ENCODE measurements around the gene STOML2.

The STOML2 gene

GRCh38 chr9:35115680-35116538 lies 13.0 kb upstream of the STOML2 start, which contains the start of gene ATOSB:
TSS of gene ATOSB (minus strand) at chr9:35115862. CDS start at chr9:35108274, 7,588 bp downstream.
- Histone ChIP-seq H3K4me1 (ENCODE audit: control insufficient read depth in 5 of 5, insufficient read depth in 5 of 5, low read length in 5 of 5) (peaks cover 9 to 56% (median 49%) of the 10 kb centered on the region in 5 donors), H3K9me3 (ENCODE audit: control insufficient read depth in 5 of 5, low read length in 5 of 5) (no peaks in the 10 kb centered on the region), H3K9ac (ENCODE audit: low read length in 5 of 5) (peak within 1 kb of the TSS; percentile 68 to 87 (median 76)), H3K36me3 (ENCODE audit: control insufficient read depth in 5 of 5, insufficient read depth in 5 of 5, low read length in 5 of 5) (no peaks in the 10 kb centered on the region), H3K27ac (ENCODE audit: low read depth, low read length) (peak within 1 kb of the TSS; percentile 81), H3K4me3 (ENCODE audit: low read depth in 1 of 5, low read length in 5 of 5) (peak within 1 kb of the TSS; percentile 83 to 96 (median 90)), H3K27me3 (ENCODE audit: control insufficient read depth in 5 of 5, insufficient read depth in 4 of 5, low read length in 5 of 5) (no peaks in the 10 kb centered on the region)

- Histone ChIP-seq H3K9me3 (ENCODE audit: control insufficient read depth in 5 of 5, low read length in 5 of 5) (no peaks in the 10 kb centered on the region), H3K4me1 (ENCODE audit: control insufficient read depth in 5 of 5, insufficient read depth in 5 of 5, low read length in 5 of 5) (peaks cover 13 to 65% (median 58%) of the 10 kb centered on the region in 5 donors), H3K9ac (ENCODE audit: low read length in 5 of 5) (peak overlapping the region; percentile 68 to 87 (median 76)), H3K4me3 (ENCODE audit: low read depth in 1 of 5, low read length in 5 of 5) (peak overlapping the region; percentile 83 to 96 (median 90)), H3K36me3 (ENCODE audit: control insufficient read depth in 5 of 5, insufficient read depth in 5 of 5, low read length in 5 of 5) (no peaks in the 10 kb centered on the region), H3K27ac (ENCODE audit: low read depth, low read length) (peak overlapping the region; percentile 81), H3K27me3 (ENCODE audit: control insufficient read depth in 5 of 5, insufficient read depth in 4 of 5, low read length in 5 of 5) (no peaks in the 10 kb centered on the region)
Measured at GRCh38 chr9:35114840-35115628, 12.1 kb upstream of the STOML2 start.

- Histone ChIP-seq H3K27ac (ENCODE audit: low read depth, low read length) (peak overlapping the region; percentile 81), H3K27me3 (ENCODE audit: control insufficient read depth in 5 of 5, insufficient read depth in 4 of 5, low read length in 5 of 5) (no peaks in the 10 kb centered on the region), H3K4me1 (ENCODE audit: control insufficient read depth in 5 of 5, insufficient read depth in 5 of 5, low read length in 5 of 5) (peaks cover 13 to 72% (median 64%) of the 10 kb centered on the region in 5 donors), H3K36me3 (ENCODE audit: control insufficient read depth in 5 of 5, insufficient read depth in 5 of 5, low read length in 5 of 5) (no peaks in the 10 kb centered on the region), H3K4me3 (ENCODE audit: low read depth in 1 of 5, low read length in 5 of 5) (peak overlapping the region; percentile 83 to 96 (median 90)), H3K9me3 (ENCODE audit: control insufficient read depth in 5 of 5, low read length in 5 of 5) (no peaks in the 10 kb centered on the region), H3K9ac (ENCODE audit: low read length in 5 of 5) (peak overlapping the region; percentile 68 to 87 (median 76))
Measured at GRCh38 chr9:35114113-35114839, 11.3 kb upstream of the STOML2 start.

DNA sequence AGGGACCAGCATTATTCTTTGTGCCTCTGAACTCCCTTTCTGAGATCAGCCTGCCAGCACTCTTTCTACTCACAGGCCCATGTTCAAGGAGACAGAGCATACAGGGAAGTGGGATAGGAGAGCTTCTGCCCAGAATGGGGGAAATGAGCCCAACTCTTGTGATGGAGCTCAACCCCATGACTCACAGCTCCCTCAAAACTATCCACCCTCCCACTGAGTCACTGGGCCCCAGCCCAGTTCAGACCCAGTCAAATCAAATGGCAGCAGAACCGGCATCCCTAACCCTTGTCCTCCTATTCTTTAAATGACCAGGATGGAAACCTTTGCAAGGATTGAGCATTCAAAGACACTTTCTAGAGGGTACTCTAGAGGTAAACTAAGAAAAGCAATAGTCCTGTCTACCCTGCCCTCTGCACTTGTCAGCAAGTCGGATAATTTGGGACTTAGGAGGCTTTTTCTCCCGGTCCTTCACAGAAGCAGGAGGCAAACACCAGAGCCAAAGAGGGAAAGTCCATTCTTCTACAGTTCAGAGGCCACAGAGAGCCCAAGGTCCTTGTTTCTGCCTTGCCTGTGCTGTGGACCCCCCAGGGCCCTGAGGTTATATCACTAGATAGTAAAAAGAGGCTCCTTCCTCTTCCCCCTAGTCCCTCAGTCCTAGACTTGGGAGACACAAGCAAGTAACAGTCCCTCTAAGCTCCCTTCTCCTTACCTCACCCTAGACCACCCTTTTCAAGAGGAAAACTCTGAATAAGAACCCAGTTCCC lies 9.5 kb upstream of the STOML2 start:
- Histone ChIP-seq H3K36me3 (ENCODE audit: control insufficient read depth in 5 of 5, insufficient read depth in 5 of 5, low read length in 5 of 5) (peaks cover 0 to 15% (median 14%) of the 10 kb centered on the region in 5 donors), H3K27ac (ENCODE audit: low read depth, low read length) (peak overlapping the region; percentile 94), H3K4me1 (ENCODE audit: control insufficient read depth in 5 of 5, insufficient read depth in 5 of 5, low read length in 5 of 5) (peaks cover 13 to 80% (median 68%) of the 10 kb centered on the region in 5 donors), H3K4me3 (ENCODE audit: low read depth in 1 of 5, low read length in 5 of 5) (peak overlapping the region in 4 of 5 donors; percentile 48 to 82 (median 68)), H3K9ac (ENCODE audit: low read length in 5 of 5) (peak overlapping the region in 4 of 5 donors; percentile 64 to 77 (median 70)), H3K9me3 (ENCODE audit: control insufficient read depth in 5 of 5, low read length in 5 of 5) (no peaks in the 10 kb centered on the region), H3K27me3 (ENCODE audit: control insufficient read depth in 5 of 5, insufficient read depth in 4 of 5, low read length in 5 of 5) (no peaks in the 10 kb centered on the region)

DNA sequence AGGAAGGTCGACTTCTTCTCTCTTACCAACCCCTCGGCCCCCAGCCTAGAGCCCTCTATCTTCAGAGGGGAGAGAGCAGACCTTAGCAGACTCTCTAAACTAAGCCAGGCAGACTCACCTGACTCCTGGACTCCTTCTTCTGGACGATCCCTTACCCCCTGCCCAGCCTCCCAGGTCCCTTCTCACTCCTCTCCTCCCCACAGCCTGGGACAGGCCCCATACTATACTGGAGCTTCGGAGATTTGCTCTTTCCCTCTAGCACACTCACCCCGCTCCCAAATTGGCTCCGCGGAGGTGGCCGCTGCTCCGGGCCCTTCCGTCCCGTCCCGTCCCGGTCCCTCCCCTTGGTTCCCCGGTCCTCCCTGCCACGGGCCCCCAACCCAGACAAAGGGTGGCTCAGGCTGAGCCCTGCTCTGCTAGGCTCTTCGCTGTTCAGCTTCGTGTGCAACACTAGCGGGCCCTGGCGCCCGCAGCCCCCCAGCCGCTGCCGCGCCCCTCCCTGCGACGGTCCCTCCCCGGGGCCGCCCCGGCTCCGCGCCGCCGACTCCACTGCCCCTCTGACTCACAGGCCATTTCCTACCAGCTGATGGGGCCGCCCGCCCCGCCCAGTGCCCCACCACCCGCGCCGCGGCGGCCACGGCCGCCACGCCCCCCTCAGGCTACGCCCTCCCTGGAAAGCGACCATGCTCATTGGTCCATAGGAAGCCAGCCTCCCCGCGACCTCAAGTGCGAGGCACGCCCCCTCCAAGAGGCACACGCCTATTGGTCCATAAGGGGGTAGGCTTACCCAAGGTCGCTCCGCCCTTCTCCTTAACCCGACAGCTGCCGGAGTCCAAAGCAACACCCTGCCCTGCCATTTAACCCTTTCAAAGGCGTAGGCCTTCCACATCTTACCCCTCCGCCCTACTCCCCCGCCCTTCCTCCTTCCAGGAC lies 8.3 kb upstream of the STOML2 start:
- H3K9me3 ChIP-seq (ENCODE audit: control insufficient read depth in 5 of 5, low read length in 5 of 5), result no peaks in the 10 kb centered on the region
- peaks cover 13 to 69% (median 60%) of the 10 kb centered on the region in 5 donors for H3K4me1 ChIP-seq (ENCODE audit: control insufficient read depth in 5 of 5, insufficient read depth in 5 of 5, low read length in 5 of 5)
- peak overlapping the region; percentile 77 to 93 (median 88) for H3K9ac ChIP-seq (ENCODE audit: low read length in 5 of 5)
- H3K27ac ChIP-seq (ENCODE audit: low read depth, low read length), result peak overlapping the region; percentile 94
- peak overlapping the region; percentile 82 to 91 (median 84) for H3K4me3 ChIP-seq (ENCODE audit: low read depth in 1 of 5, low read length in 5 of 5)
- peaks cover 0 to 26% (median 26%) of the 10 kb centered on the region in 5 donors for H3K36me3 ChIP-seq (ENCODE audit: control insufficient read depth in 5 of 5, insufficient read depth in 5 of 5, low read length in 5 of 5)
- H3K27me3 ChIP-seq (ENCODE audit: control insufficient read depth in 5 of 5, insufficient read depth in 4 of 5, low read length in 5 of 5), result no peaks in the 10 kb centered on the region

DNA sequence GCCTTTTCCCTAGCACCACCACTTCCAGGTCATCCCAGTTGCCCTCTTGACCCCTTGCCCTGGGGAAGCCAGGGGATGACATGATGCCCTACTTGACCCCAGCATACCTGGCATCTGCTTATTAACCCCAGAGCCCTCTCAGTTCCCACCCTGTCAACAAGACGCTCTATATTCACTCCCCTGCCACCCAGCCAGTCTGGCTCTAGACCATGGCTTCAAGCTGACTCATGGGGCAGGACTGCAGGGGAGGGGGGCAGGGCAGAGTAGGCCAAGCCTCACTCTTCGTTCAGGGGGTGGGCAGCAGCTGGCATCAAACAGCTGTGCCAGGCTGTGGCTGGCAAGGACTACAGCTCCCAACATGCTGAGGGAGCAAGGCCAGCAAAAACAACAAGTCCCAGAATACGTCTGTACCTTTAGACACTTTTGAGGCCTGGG lies 7.4 kb upstream of the STOML2 start:
- Histone ChIP-seq H3K9ac (ENCODE audit: low read length in 5 of 5) (peak overlapping the region; percentile 77 to 93 (median 88)), H3K4me3 (ENCODE audit: low read depth in 1 of 5, low read length in 5 of 5) (peak overlapping the region; percentile 82 to 91 (median 84)), H3K27ac (ENCODE audit: low read depth, low read length) (peak overlapping the region; percentile 79), H3K36me3 (ENCODE audit: control insufficient read depth in 5 of 5, insufficient read depth in 5 of 5, low read length in 5 of 5) (peaks cover 0 to 35% (median 35%) of the 10 kb centered on the region in 5 donors), H3K9me3 (ENCODE audit: control insufficient read depth in 5 of 5, low read length in 5 of 5) (no peaks in the 10 kb centered on the region), H3K4me1 (ENCODE audit: control insufficient read depth in 5 of 5, insufficient read depth in 5 of 5, low read length in 5 of 5) (peaks cover 13 to 62% (median 54%) of the 10 kb centered on the region in 5 donors), H3K27me3 (ENCODE audit: control insufficient read depth in 5 of 5, insufficient read depth in 4 of 5, low read length in 5 of 5) (no peaks in the 10 kb centered on the region)

DNA sequence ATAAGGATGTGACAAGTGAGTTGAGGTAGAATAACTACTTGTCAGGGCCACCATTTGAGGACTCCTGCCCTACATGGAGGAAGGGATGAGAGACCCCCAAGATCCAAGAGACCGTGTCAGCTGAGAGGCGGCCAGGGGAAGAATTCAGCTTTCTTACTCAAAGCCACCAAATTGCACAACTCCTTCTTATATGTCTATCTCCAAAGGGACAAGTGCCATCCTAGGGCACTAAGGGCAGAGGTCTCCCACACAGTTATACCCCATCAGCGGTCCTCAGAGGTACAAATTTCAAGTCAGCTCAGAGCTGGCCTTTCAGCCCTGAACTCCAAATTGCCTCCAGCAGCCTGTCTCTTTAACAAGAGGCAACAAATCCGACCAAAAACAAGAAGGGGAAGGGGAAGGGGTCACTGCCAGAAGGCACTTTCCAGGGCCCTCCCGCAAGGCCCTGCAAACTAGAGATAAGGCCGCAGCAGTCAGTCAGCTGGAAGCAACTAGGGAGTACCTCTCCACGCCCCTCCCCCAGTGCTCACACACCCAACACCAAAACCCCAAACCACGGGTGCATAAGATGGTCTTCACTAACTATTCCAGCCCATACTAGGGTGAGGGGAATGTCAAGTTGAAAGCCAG lies 6.1 kb upstream of the STOML2 start:
- Histone ChIP-seq H3K4me1 (ENCODE audit: control insufficient read depth in 5 of 5, insufficient read depth in 5 of 5, low read length in 5 of 5) (peaks cover 10 to 49% (median 42%) of the 10 kb centered on the region in 5 donors), H3K27ac (ENCODE audit: low read depth, low read length) (peak overlapping the region; percentile 79), H3K27me3 (ENCODE audit: control insufficient read depth in 5 of 5, insufficient read depth in 4 of 5, low read length in 5 of 5) (no peaks in the 10 kb centered on the region), H3K4me3 (ENCODE audit: low read depth in 1 of 5, low read length in 5 of 5) (no peak overlapping the region), H3K36me3 (ENCODE audit: control insufficient read depth in 5 of 5, insufficient read depth in 5 of 5, low read length in 5 of 5) (peaks cover 0 to 48% (median 45%) of the 10 kb centered on the region in 5 donors), H3K9me3 (ENCODE audit: control insufficient read depth in 5 of 5, low read length in 5 of 5) (no peaks in the 10 kb centered on the region), H3K9ac (ENCODE audit: low read length in 5 of 5) (no peak overlapping the region)

- no peaks in the 10 kb centered on the region for H3K27me3 ChIP-seq (ENCODE audit: control insufficient read depth in 5 of 5, insufficient read depth in 4 of 5, low read length in 5 of 5)
- H3K9me3 ChIP-seq (ENCODE audit: control insufficient read depth in 5 of 5, low read length in 5 of 5), result no peaks in the 10 kb centered on the region
- H3K4me1 ChIP-seq (ENCODE audit: control insufficient read depth in 5 of 5, insufficient read depth in 5 of 5, low read length in 5 of 5), result peaks cover 10 to 49% (median 42%) of the 10 kb centered on the region in 5 donors
- H3K27ac ChIP-seq (ENCODE audit: low read depth, low read length), result no peak overlapping the region
- H3K4me3 ChIP-seq (ENCODE audit: low read depth in 1 of 5, low read length in 5 of 5), result no peak overlapping the region
- H3K9ac ChIP-seq (ENCODE audit: low read length in 5 of 5), result no peak overlapping the region
- peaks cover 0 to 48% (median 45%) of the 10 kb centered on the region in 5 donors for H3K36me3 ChIP-seq (ENCODE audit: control insufficient read depth in 5 of 5, insufficient read depth in 5 of 5, low read length in 5 of 5)
Measured at GRCh38 chr9:35108461-35108860, 5.5 kb upstream of the STOML2 start.

Measured in subcutaneous abdominal adipose tissue (tissue), 5 donors.